Mesenchymal stem cell (in vitro differentiated cells and primary cell): Measurements from ENCODE around the gene CDH12.

Experiments used
- DNase-seq: peaks from one replicate; pipeline ENCODE4 v3.0.0-alpha.2; 2013
- H2AFZ ChIP-seq: one replicate; pipeline ENCODE4 v1.6.1; 2013; ENCODE audit warnings: low read depth, mild to moderate bottlenecking, control low read depth, inconsistent platforms, low read length, moderate library complexity
- H2AK5ac ChIP-seq: 2 replicates; pipeline ENCODE4 v1.6.1; 2013; ENCODE audit warnings: low read length, moderate library complexity, mild to moderate bottlenecking, inconsistent platforms; ENCODE audit not compliant: severe bottlenecking
- H2BK120ac ChIP-seq: one replicate; pipeline ENCODE4 v1.6.1; 2013; ENCODE audit warnings: low read depth, mild to moderate bottlenecking, inconsistent platforms, low read length, moderate library complexity
- H2BK12ac ChIP-seq, 2 experiments: one replicate each; pipeline ENCODE4 v1.6.1; 2013; ENCODE audit warnings: inconsistent platforms in 2 of 2, low read length in 2 of 2, mild to moderate bottlenecking in 2 of 2, moderate library complexity in 2 of 2, control low read depth in 1 of 2
- H2BK15ac ChIP-seq: one replicate; pipeline ENCODE4 v1.6.1; 2013; ENCODE audit warnings: mild to moderate bottlenecking, low read depth, inconsistent platforms; ENCODE audit not compliant: poor library complexity, severe bottlenecking
- H2BK5ac ChIP-seq: 2 replicates; pipeline ENCODE4 v1.6.1; 2013; ENCODE audit warnings: low read depth, mild to moderate bottlenecking, low read length, control low read depth, inconsistent platforms; ENCODE audit not compliant: poor library complexity, severe bottlenecking
- H3K14ac ChIP-seq, 2 experiments: one replicate each; pipeline ENCODE4 v1.6.1; 2013; ENCODE audit warnings: inconsistent platforms in 2 of 2, low read length in 2 of 2, control low read depth in 1 of 2, mild to moderate bottlenecking in 1 of 2, moderate library complexity in 1 of 2
- H3K18ac ChIP-seq, 2 experiments: one replicate each; pipeline ENCODE4 v1.6.1; 2013; ENCODE audit warnings: inconsistent platforms in 2 of 2, low read length in 2 of 2, control low read depth in 1 of 2, low read depth in 1 of 2, mild to moderate bottlenecking in 1 of 2
- H3K23ac ChIP-seq, 2 experiments: one replicate each; pipeline ENCODE4 v1.6.1; 2013; ENCODE audit warnings: inconsistent platforms in 2 of 2, low read length in 2 of 2, mild to moderate bottlenecking in 2 of 2, moderate library complexity in 2 of 2, control low read depth in 1 of 2
- H3K27ac ChIP-seq: 2 replicates; pipeline ENCODE4 v1.5.1; 2013; ENCODE audit warnings: mild to moderate bottlenecking, moderate library complexity, low read length, control low read depth, inconsistent platforms; ENCODE audit not compliant: poor library complexity, severe bottlenecking
- H3K27me3 ChIP-seq, 2 experiments: 2 replicates each; pipeline versions ENCODE4 v1.6.1 to v1.7.0; 2013; ENCODE audit warnings: low read length in 2 of 2, mild to moderate bottlenecking in 2 of 2, moderate library complexity in 2 of 2, control low read depth in 1 of 2, inconsistent platforms in 1 of 2; ENCODE audit not compliant: control insufficient read depth in 1 of 2, insufficient read depth in 1 of 2
- H3K36me3 ChIP-seq, 2 experiments: 2 replicates each; pipeline versions ENCODE4 v1.6.1 to v1.7.0; 2013; ENCODE audit warnings: low read length in 2 of 2, control low read depth in 1 of 2, inconsistent platforms in 1 of 2, low read depth in 1 of 2, mild to moderate bottlenecking in 1 of 2; ENCODE audit not compliant: insufficient read depth in 2 of 2, control insufficient read depth in 1 of 2
- H3K4ac ChIP-seq, 2 experiments: one replicate each; pipeline ENCODE4 v1.6.1; 2013; ENCODE audit warnings: inconsistent platforms in 2 of 2, low read length in 2 of 2, mild to moderate bottlenecking in 2 of 2, moderate library complexity in 2 of 2, control low read depth in 1 of 2, low read depth in 1 of 2
- H3K4me1 ChIP-seq: 2 replicates; pipeline ENCODE4 v1.6.1; 2013; ENCODE audit warnings: low read depth, low read length, control low read depth; ENCODE audit not compliant: control insufficient read depth, insufficient read depth
- H3K4me2 ChIP-seq: 2 replicates; pipeline ENCODE4 v1.6.1; 2013; ENCODE audit warnings: low read length, mild to moderate bottlenecking, inconsistent platforms; ENCODE audit not compliant: poor library complexity, severe bottlenecking
- H3K4me3 ChIP-seq, 2 experiments: 2 replicates each; pipeline versions ENCODE4 v1.5.1 to v1.7.0; 2013; ENCODE audit warnings: low read length in 2 of 2, mild to moderate bottlenecking in 2 of 2, control low read depth in 1 of 2, low read depth in 1 of 2; ENCODE audit not compliant: insufficient read depth in 1 of 2
- H3K79me1 ChIP-seq: replicated peaks from 2 replicates; pipeline ENCODE4 v1.6.1; 2013; ENCODE audit warnings: mild to moderate bottlenecking, control low read depth, low read length, inconsistent platforms; ENCODE audit not compliant: poor library complexity, severe bottlenecking
- H3K9ac ChIP-seq: 2 replicates; pipeline ENCODE4 v1.7.0; 2013; ENCODE audit warnings: mild to moderate bottlenecking, low read length, moderate library complexity
- H3K9me3 ChIP-seq: 2 replicates; pipeline ENCODE4 v1.7.0; 2013; ENCODE audit warnings: mild to moderate bottlenecking, low read length; ENCODE audit not compliant: control insufficient read depth
- H4K8ac ChIP-seq: one replicate; pipeline ENCODE4 v1.6.1; 2013; ENCODE audit warnings: inconsistent platforms, mild to moderate bottlenecking, low read length, moderate library complexity
- H4K91ac ChIP-seq: one replicate; pipeline ENCODE4 v1.6.1; 2013; ENCODE audit warnings: mild to moderate bottlenecking, low read length, inconsistent platforms
- WGBS: methylation state at CpG from one replicate; pipeline ENCODE4 v1.1.7; 2013; ENCODE audit warnings: mixed read lengths; 5-methylcytosine and 5-hydroxymethylcytosine counted together

Gene CDH12

GRCh38 chr5:22708770-22709328 lies 144.3 kb downstream of the CDH12 start:
- no peak overlapping the region for H2BK5ac ChIP-seq
- no peaks in the 10 kb centered on the region for H3K79me1 ChIP-seq
- H3K18ac ChIP-seq, result no peak overlapping the region
- no peak overlapping the region for H4K91ac ChIP-seq
- H2BK15ac ChIP-seq, result no peak overlapping the region
- no peak overlapping the region for H2BK120ac ChIP-seq
- WGBS, result 69% methylated on average over 9 of the region's 9 CpGs
- no peak overlapping the region for H3K4me2 ChIP-seq
- H2BK12ac ChIP-seq, result no peak overlapping the region
- H3K36me3 ChIP-seq, result no peaks in the 10 kb centered on the region
- H2AFZ ChIP-seq, result no peak overlapping the region
- H3K9me3 ChIP-seq, result no peaks in the 10 kb centered on the region
- no peaks in the 10 kb centered on the region for H3K27me3 ChIP-seq
- H3K4me1 ChIP-seq, result no peaks in the 10 kb centered on the region
- no peak overlapping the region for H4K8ac ChIP-seq
- DNase-seq, result no peak
- no peak overlapping the region for H3K27ac ChIP-seq
- no peak overlapping the region for H2AK5ac ChIP-seq
- no peak overlapping the region for H3K4ac ChIP-seq
- no peak overlapping the region for H3K4me3 ChIP-seq
- H3K9ac ChIP-seq, result no peak overlapping the region
- H3K14ac ChIP-seq, result no peak overlapping the region
- no peak overlapping the region for H3K23ac ChIP-seq

- H3K23ac ChIP-seq, result no peak overlapping the region
- H3K9ac ChIP-seq, result no peak overlapping the region
- H3K36me3 ChIP-seq, result no peaks in the 10 kb centered on the region
- H2BK120ac ChIP-seq, result no peak overlapping the region
- no peak overlapping the region for H3K4ac ChIP-seq
- H3K4me2 ChIP-seq, result no peak overlapping the region
- H3K9me3 ChIP-seq, result no peaks in the 10 kb centered on the region
- H3K4me1 ChIP-seq, result no peaks in the 10 kb centered on the region
- no peak overlapping the region for H2AK5ac ChIP-seq
- no peak overlapping the region for H4K91ac ChIP-seq
- no peak overlapping the region for H3K27ac ChIP-seq
- WGBS, result no CpG with 5 or more reads among the region's 1 CpG
- no peak for DNase-seq
- no peaks in the 10 kb centered on the region for H3K27me3 ChIP-seq
- H2BK12ac ChIP-seq, result no peak overlapping the region
- no peak overlapping the region for H3K14ac ChIP-seq
- no peak overlapping the region for H2BK5ac ChIP-seq
- H3K18ac ChIP-seq, result no peak overlapping the region
- no peaks in the 10 kb centered on the region for H3K79me1 ChIP-seq
- H2AFZ ChIP-seq, result no peak overlapping the region
- no peak overlapping the region for H4K8ac ChIP-seq
- H3K4me3 ChIP-seq, result no peak overlapping the region
- H2BK15ac ChIP-seq, result no peak overlapping the region
These were observed 146.2 kb downstream of the CDH12 start for GRCh38 chr5:22706901-22707300.

GRCh38 chr5:22699319-22699718 lies 153.8 kb downstream of the CDH12 start:
- WGBS, result 70% methylated on average over 4 of the region's 5 CpGs
- Histone ChIP-seq H3K4ac (no peak overlapping the region), H2BK15ac (no peak overlapping the region)

GRCh38 chr5:22693121-22693520 lies 160.0 kb downstream of the CDH12 start:
- Histone ChIP-seq H3K14ac (no peak overlapping the region), H2BK15ac (no peak overlapping the region), H4K91ac (no peak overlapping the region), H4K8ac (no peak overlapping the region), H3K9me3 (no peaks in the 10 kb centered on the region), H3K4me1 (no peaks in the 10 kb centered on the region), H2BK120ac (no peak overlapping the region), H3K27ac (no peak overlapping the region), H3K4me2 (no peak overlapping the region), H2AK5ac (no peak overlapping the region), H3K4me3 (no peak overlapping the region), H3K36me3 (no peaks in the 10 kb centered on the region), H3K18ac (no peak overlapping the region), H2AFZ (no peak overlapping the region), H3K79me1 (no peaks in the 10 kb centered on the region), H3K23ac (no peak overlapping the region), H2BK12ac (no peak overlapping the region), H3K9ac (no peak overlapping the region), H3K27me3 (no peaks in the 10 kb centered on the region), H2BK5ac (no peak overlapping the region), H3K4ac (no peak overlapping the region)
- no peak for DNase-seq
- 77% methylated on average over 3 of the region's 4 CpGs for WGBS

More at GRCh38 chr5:22699319-22699718, 153.8 kb downstream of the CDH12 start:
- Histone ChIP-seq H3K36me3 (no peaks in the 10 kb centered on the region), H4K8ac (no peak overlapping the region), H2AFZ (no peak overlapping the region), H2BK12ac (no peak overlapping the region), H3K27me3 (no peaks in the 10 kb centered on the region), H4K91ac (no peak overlapping the region), H3K27ac (no peak overlapping the region), H3K4me3 (no peak overlapping the region), H3K18ac (no peak overlapping the region), H3K9ac (no peak overlapping the region), H2BK120ac (no peak overlapping the region), H2BK5ac (no peak overlapping the region), H3K79me1 (no peaks in the 10 kb centered on the region), H2AK5ac (no peak overlapping the region), H3K23ac (no peak overlapping the region), H3K4me2 (no peak overlapping the region), H3K4me1 (no peaks in the 10 kb centered on the region), H3K14ac (no peak overlapping the region), H3K9me3 (no peaks in the 10 kb centered on the region)
- DNase-seq, result no peak
